Measurements from ENCODE around the gene ZBTB48. TPM values are rescaled to one million over a fixed set of nuclear protein-coding genes. Genes with fewer than 3 reads are reported as not detected.

The ZBTB48 gene
- total and polyA plus RNA-seq, 4 donors: 8.3 to 18.1 (median 13.1) TPM

DNA sequence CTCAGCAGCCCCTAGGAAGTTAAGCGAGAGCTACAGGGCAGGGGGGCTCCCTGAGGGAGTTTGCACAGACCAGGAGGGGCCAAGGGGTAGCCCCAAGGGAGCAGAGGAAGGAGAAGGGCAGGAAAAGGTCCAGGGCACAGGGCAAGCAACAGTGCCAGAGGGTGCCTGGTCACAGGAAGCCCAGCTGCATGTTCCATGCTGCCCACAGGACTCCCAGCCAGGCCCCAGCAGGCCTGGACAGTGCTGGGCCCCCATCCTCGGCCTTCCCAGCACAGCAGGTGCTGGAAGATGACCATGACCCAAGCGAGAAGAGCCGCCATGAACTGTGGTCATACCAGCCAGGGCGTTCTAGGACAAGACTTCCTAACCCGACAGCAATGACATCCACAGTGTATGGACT, 11.8 kb downstream of the ZBTB48 start:
- Histone ChIP-seq H3K9me3 (ENCODE audit: control insufficient read depth in 4 of 4, low read length in 3 of 4) (no peaks in the 10 kb centered on the region), H3K27ac (ENCODE audit: low read depth in 1 of 2, low read length in 2 of 2) (no peak overlapping the region), H3K4me1 (ENCODE audit: control insufficient read depth in 4 of 4, insufficient read depth in 4 of 4, low read length in 3 of 4) (peaks cover 0 to 17% (median 5%) of the 10 kb centered on the region in 4 donors), H3K27me3 (ENCODE audit: control insufficient read depth in 4 of 4, insufficient read depth in 4 of 4, low read length in 3 of 4) (no peaks in the 10 kb centered on the region), H3K36me3 (ENCODE audit: control insufficient read depth in 4 of 4, insufficient read depth in 3 of 4, low read depth in 1 of 4, low read length in 3 of 4) (peaks cover 20 to 79% (median 48%) of the 10 kb centered on the region in 4 donors), H3K9ac (ENCODE audit: low read depth in 1 of 2, low read length in 2 of 2) (no peak overlapping the region), H3K4me3 (ENCODE audit: low read depth in 1 of 3, low read length in 3 of 3) (no peak overlapping the region)
- WGBS: 79% methylated on average over 6 of the region's 6 CpGs
- TF ChIP-seq, protein P1, sequence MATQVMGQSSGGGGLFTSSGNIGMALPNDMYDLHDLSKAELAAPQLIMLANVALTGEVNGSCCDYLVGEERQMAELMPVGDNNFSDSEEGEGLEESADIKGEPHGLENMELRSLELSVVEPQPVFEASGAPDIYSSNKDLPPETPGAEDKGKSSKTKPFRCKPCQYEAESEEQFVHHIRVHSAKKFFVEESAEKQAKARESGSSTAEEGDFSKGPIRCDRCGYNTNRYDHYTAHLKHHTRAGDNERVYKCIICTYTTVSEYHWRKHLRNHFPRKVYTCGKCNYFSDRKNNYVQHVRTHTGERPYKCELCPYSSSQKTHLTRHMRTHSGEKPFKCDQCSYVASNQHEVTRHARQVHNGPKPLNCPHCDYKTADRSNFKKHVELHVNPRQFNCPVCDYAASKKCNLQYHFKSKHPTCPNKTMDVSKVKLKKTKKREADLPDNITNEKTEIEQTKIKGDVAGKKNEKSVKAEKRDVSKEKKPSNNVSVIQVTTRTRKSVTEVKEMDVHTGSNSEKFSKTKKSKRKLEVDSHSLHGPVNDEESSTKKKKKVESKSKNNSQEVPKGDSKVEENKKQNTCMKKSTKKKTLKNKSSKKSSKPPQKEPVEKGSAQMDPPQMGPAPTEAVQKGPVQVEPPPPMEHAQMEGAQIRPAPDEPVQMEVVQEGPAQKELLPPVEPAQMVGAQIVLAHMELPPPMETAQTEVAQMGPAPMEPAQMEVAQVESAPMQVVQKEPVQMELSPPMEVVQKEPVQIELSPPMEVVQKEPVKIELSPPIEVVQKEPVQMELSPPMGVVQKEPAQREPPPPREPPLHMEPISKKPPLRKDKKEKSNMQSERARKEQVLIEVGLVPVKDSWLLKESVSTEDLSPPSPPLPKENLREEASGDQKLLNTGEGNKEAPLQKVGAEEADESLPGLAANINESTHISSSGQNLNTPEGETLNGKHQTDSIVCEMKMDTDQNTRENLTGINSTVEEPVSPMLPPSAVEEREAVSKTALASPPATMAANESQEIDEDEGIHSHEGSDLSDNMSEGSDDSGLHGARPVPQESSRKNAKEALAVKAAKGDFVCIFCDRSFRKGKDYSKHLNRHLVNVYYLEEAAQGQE (IDR thresholded peaks at IDR 0.05): no peak
- TF ChIP-seq, protein P2, sequence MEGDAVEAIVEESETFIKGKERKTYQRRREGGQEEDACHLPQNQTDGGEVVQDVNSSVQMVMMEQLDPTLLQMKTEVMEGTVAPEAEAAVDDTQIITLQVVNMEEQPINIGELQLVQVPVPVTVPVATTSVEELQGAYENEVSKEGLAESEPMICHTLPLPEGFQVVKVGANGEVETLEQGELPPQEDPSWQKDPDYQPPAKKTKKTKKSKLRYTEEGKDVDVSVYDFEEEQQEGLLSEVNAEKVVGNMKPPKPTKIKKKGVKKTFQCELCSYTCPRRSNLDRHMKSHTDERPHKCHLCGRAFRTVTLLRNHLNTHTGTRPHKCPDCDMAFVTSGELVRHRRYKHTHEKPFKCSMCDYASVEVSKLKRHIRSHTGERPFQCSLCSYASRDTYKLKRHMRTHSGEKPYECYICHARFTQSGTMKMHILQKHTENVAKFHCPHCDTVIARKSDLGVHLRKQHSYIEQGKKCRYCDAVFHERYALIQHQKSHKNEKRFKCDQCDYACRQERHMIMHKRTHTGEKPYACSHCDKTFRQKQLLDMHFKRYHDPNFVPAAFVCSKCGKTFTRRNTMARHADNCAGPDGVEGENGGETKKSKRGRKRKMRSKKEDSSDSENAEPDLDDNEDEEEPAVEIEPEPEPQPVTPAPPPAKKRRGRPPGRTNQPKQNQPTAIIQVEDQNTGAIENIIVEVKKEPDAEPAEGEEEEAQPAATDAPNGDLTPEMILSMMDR (IDR thresholded peaks at IDR 0.05; ENCODE audit: low read depth, low read length, missing input control): no peak
- TF ChIP-seq JUND (IDR thresholded peaks at IDR 0.05) (no peak), RXRA (IDR thresholded peaks at IDR 0.05) (no peak), SP1 (IDR thresholded peaks at IDR 0.05) (no peak), EGR1 (IDR thresholded peaks at IDR 0.05; ENCODE audit: low read depth in 2 of 2) (no peak), GABPA (IDR thresholded peaks at IDR 0.05 in 1 of 2, conservative IDR thresholded peaks at IDR 0.05 in 1 of 2) (no peak), TAF1 (conservative IDR thresholded peaks at IDR 0.05) (no peak), HNF4G (IDR thresholded peaks at IDR 0.05) (no peak), NR2F2 (IDR thresholded peaks at IDR 0.05) (no peak)
- TF ChIP-seq, protein P3, sequence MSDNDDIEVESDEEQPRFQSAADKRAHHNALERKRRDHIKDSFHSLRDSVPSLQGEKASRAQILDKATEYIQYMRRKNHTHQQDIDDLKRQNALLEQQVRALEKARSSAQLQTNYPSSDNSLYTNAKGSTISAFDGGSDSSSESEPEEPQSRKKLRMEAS (IDR thresholded peaks at IDR 0.05): no peak
- TF ChIP-seq, protein P4, sequence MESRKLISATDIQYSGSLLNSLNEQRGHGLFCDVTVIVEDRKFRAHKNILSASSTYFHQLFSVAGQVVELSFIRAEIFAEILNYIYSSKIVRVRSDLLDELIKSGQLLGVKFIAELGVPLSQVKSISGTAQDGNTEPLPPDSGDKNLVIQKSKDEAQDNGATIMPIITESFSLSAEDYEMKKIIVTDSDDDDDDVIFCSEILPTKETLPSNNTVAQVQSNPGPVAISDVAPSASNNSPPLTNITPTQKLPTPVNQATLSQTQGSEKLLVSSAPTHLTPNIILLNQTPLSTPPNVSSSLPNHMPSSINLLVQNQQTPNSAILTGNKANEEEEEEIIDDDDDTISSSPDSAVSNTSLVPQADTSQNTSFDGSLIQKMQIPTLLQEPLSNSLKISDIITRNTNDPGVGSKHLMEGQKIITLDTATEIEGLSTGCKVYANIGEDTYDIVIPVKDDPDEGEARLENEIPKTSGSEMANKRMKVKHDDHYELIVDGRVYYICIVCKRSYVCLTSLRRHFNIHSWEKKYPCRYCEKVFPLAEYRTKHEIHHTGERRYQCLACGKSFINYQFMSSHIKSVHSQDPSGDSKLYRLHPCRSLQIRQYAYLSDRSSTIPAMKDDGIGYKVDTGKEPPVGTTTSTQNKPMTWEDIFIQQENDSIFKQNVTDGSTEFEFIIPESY (IDR thresholded peaks at IDR 0.05): no peak
- DNase-seq (ENCODE audit: low spot score): no peak

DNA sequence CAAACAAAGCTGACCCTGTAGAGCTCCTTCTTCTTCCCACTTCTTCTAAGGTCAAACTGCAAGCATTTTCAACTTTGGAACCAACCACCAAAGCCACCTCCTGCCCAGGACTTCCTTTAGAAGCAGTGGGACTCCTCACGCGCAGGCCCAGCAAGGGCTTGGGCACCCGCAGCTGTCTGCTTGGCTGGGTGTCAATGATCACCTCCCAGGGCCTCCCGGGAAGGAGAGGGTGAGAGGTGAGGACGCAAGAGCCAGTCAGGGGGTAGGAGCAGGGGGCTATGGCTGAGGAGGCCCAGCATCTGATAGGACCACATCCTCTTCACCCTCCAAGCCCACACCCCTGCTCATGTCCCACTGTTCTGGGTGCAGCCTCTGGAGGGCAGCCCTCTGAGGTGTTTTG, 12.6 kb downstream of the ZBTB48 start:
- no peak overlapping the region for H3K9ac ChIP-seq (ENCODE audit: low read depth in 1 of 2, low read length in 2 of 2)
- H3K4me1 ChIP-seq (ENCODE audit: control insufficient read depth in 4 of 4, insufficient read depth in 4 of 4, low read length in 3 of 4): peaks cover 0 to 17% (median 5%) of the 10 kb centered on the region in 4 donors
- no peak overlapping the region for H3K27ac ChIP-seq (ENCODE audit: low read depth in 1 of 2, low read length in 2 of 2)
- H3K27me3 ChIP-seq (ENCODE audit: control insufficient read depth in 4 of 4, insufficient read depth in 4 of 4, low read length in 3 of 4): no peaks in the 10 kb centered on the region
- H3K36me3 ChIP-seq (ENCODE audit: control insufficient read depth in 4 of 4, insufficient read depth in 3 of 4, low read depth in 1 of 4, low read length in 3 of 4): peaks cover 25 to 80% (median 49%) of the 10 kb centered on the region in 4 donors
- H3K9me3 ChIP-seq (ENCODE audit: control insufficient read depth in 4 of 4, low read length in 3 of 4): no peaks in the 10 kb centered on the region
- WGBS: 45% methylated on average over 5 of the region's 5 CpGs
- no peak overlapping the region for H3K4me3 ChIP-seq (ENCODE audit: low read depth in 1 of 3, low read length in 3 of 3)
- TF ChIP-seq, protein P4 (IDR thresholded peaks at IDR 0.05): no peak
- TF ChIP-seq YY1 (IDR thresholded peaks at IDR 0.05): no peak
- no peak for TF ChIP-seq HNF4G (IDR thresholded peaks at IDR 0.05)
- no peak for TF ChIP-seq RAD21 (IDR thresholded peaks at IDR 0.05)
- TF ChIP-seq, protein P3 (IDR thresholded peaks at IDR 0.05): no peak
- TF ChIP-seq TAF1 (conservative IDR thresholded peaks at IDR 0.05): no peak
- no peak for TF ChIP-seq FOXA1 (IDR thresholded peaks at IDR 0.05)
- DNase-seq (ENCODE audit: low spot score): no peak
